HEK293T (cell line): ENCODE results near the gene USH1C.
A peak's percentile ranks its signal among the peaks of the same experiment; 100 is the strongest.

Experiments
- CTCF ChIA-PET: fragments of 350-600 bp; formaldehyde crosslinking; extraction: SDS; loops from one replicate; lab custom pipeline; 2021; ENCODE audit warnings: antibody characterized with exemption, inconsistent platforms; lab: Yijun Ruan, JAX
- POLR2A ChIA-PET: fragments of 350-600 bp; formaldehyde crosslinking; extraction: SDS; loops from one replicate; lab custom pipeline; 2020; ENCODE audit warnings: antibody characterized with exemption, inconsistent platforms; lab: Yijun Ruan, JAX
- DNase-seq: peaks from one replicate; pipeline ENCODE4 v3.0.0; 2012; ENCODE audit warnings: mixed read lengths; ENCODE audit errors: extremely low spot score
- ARNT ChIP-seq: fragments of 450-650 bp; IDR thresholded peaks from 2 replicates; pipeline ENCODE4 v1.6.1; 2017; ENCODE audit warnings: mild to moderate bottlenecking
- BHLHE40 ChIP-seq: fragments of 450-650 bp; IDR thresholded peaks from 2 replicates; pipeline ENCODE4 v1.6.1; 2016; ENCODE audit warnings: mild to moderate bottlenecking, moderate library complexity, borderline replicate concordance
- CTBP1 ChIP-seq: fragments of 450-650 bp; IDR thresholded peaks from 2 replicates; pipeline ENCODE4 v1.6.1; 2016; ENCODE audit warnings: borderline replicate concordance
- ELF4 ChIP-seq: fragments of 450-650 bp; IDR thresholded peaks from 2 replicates; pipeline ENCODE4 v1.6.1; 2017; ENCODE audit warnings: antibody characterized with exemption
- FOXA1 ChIP-seq: fragments of 450-650 bp; IDR thresholded peaks from 2 replicates; pipeline ENCODE4 v1.6.1; 2016; ENCODE audit warnings: mild to moderate bottlenecking
- FOXK2 ChIP-seq: fragments of 450-650 bp; IDR thresholded peaks from 2 replicates; pipeline ENCODE4 v1.6.1; 2016; ENCODE audit warnings: mild to moderate bottlenecking
- FOXM1 ChIP-seq: fragments of 450-650 bp; IDR thresholded peaks from 2 replicates; pipeline ENCODE4 v1.6.1; 2017; ENCODE audit warnings: mild to moderate bottlenecking, borderline replicate concordance
- HDGF ChIP-seq: fragments of 450-650 bp; IDR thresholded peaks from 2 replicates; pipeline ENCODE4 v1.6.1; 2017; ENCODE audit warnings: antibody characterized with exemption, borderline replicate concordance
- L3MBTL2 ChIP-seq: fragments of 450-650 bp; conservative IDR thresholded peaks from 2 replicates; pipeline ENCODE4 v1.6.1; 2016; ENCODE audit warnings: mild to moderate bottlenecking
- LEF1 ChIP-seq: fragments of 450-650 bp; IDR thresholded peaks from 2 replicates; pipeline ENCODE4 v1.6.1; 2017; ENCODE audit warnings: mild to moderate bottlenecking, borderline replicate concordance
- NFRKB ChIP-seq: fragments of 450-650 bp; IDR thresholded peaks from 2 replicates; pipeline ENCODE4 v1.6.1; 2016; ENCODE audit warnings: mild to moderate bottlenecking, moderate library complexity
- PKNOX1 ChIP-seq: fragments of 450-650 bp; IDR thresholded peaks from 2 replicates; pipeline ENCODE4 v1.6.1; 2016
- SP1 ChIP-seq: fragments of 450-650 bp; IDR thresholded peaks from 2 replicates; pipeline ENCODE4 v1.6.1; 2017
- SUZ12 ChIP-seq: fragments of 450-650 bp; IDR thresholded peaks from 2 replicates; pipeline ENCODE4 v1.6.1; 2016; ENCODE audit warnings: mild to moderate bottlenecking
- TARDBP ChIP-seq: fragments of 450-650 bp; IDR thresholded peaks from 2 replicates; pipeline ENCODE4 v1.6.1; 2016
- ZNF384 ChIP-seq: fragments of 450-650 bp; IDR thresholded peaks from 2 replicates; pipeline ENCODE4 v1.6.1; 2016

The USH1C gene

GRCh38 chr11:17504330-17505107 lies 39.7 kb downstream of the USH1C start:
- TF ChIP-seq FOXM1 (no peak), HDGF (no peak), BHLHE40 (no peak), ZNF384 (peak; percentile 98), ELF4 (no peak)
- peak; percentile 80 for DNase-seq
- POLR2A ChIA-PET: no interaction called here
- CTCF ChIA-PET: interaction anchor here (0.6 to 6.2 kb wide), 7 partner anchors 9 to 812 kb away, joined by 3 to 39 read pairs (median 4); partner anchors contain the start of gene KCNJ11

- POLR2A ChIA-PET: no interaction called here
- TF ChIP-seq FOXM1 (no peak), PKNOX1 (no peak), TARDBP (no peak), BHLHE40 (no peak), NFRKB (no peak), LEF1 (no peak), ZNF384 (no peak), ELF4 (no peak), ARNT (no peak), CTBP1 (no peak), L3MBTL2 (no peak), SUZ12 (no peak), SP1 (no peak), FOXK2 (no peak), FOXA1 (no peak), HDGF (no peak)
- no peak for DNase-seq
- CTCF ChIA-PET: no interaction called here
These were observed 41.6 kb downstream of the USH1C start for GRCh38 chr11:17502630-17503029.

- DNase-seq: no peak
- ChIA-PET CTCF (no interaction called here), POLR2A (no interaction called here)
- TF ChIP-seq TARDBP (no peak), FOXM1 (no peak), PKNOX1 (no peak), ARNT (no peak), FOXA1 (no peak), FOXK2 (no peak), SUZ12 (no peak), SP1 (no peak), L3MBTL2 (no peak)
These were observed 43.5 kb downstream of the USH1C start for GRCh38 chr11:17500673-17501072.

GRCh38 chr11:17498475-17498874 lies 45.7 kb downstream of the USH1C start:
- ChIA-PET POLR2A (no interaction called here), CTCF (interaction anchor here (1.2 kb wide), 1 partner anchor 9 kb away, joined by 3 read pairs; no protein-coding TSS in a partner anchor)
- no peak for DNase-seq
- no peak for TF ChIP-seq ARNT
- no peak for TF ChIP-seq FOXK2
- no peak for TF ChIP-seq SUZ12
- TF ChIP-seq ZNF384: no peak
- no peak for TF ChIP-seq HDGF
- TF ChIP-seq PKNOX1: no peak
- no peak for TF ChIP-seq LEF1
- TF ChIP-seq BHLHE40: no peak
- no peak for TF ChIP-seq FOXM1
- TF ChIP-seq ELF4: no peak
- TF ChIP-seq NFRKB: no peak
- TF ChIP-seq SP1: no peak
- TF ChIP-seq L3MBTL2: no peak
- TF ChIP-seq CTBP1: no peak

- CTCF ChIA-PET: interaction anchor here (1.2 kb wide), 1 partner anchor 10 kb away, joined by 3 read pairs; no protein-coding TSS in a partner anchor
- no peak for TF ChIP-seq ZNF384
- TF ChIP-seq PKNOX1: no peak
- no peak for TF ChIP-seq BHLHE40
- no peak for TF ChIP-seq LEF1
- DNase-seq: no peak
- POLR2A ChIA-PET: no interaction called here
These were observed 46.2 kb downstream of the USH1C start for GRCh38 chr11:17498058-17498457.

GRCh38 chr11:17496406-17496805 lies 47.8 kb downstream of the USH1C start:
- CTCF ChIA-PET: interaction anchor here (0.9 kb wide), 1 partner anchor 31 kb away, joined by 3 read pairs; no protein-coding TSS in a partner anchor
- DNase-seq: no peak
- POLR2A ChIA-PET: no interaction called here
- no peak for TF ChIP-seq L3MBTL2
- TF ChIP-seq SUZ12: no peak
- no peak for TF ChIP-seq BHLHE40
- no peak for TF ChIP-seq FOXK2
- no peak for TF ChIP-seq ELF4
- no peak for TF ChIP-seq SP1
- TF ChIP-seq FOXA1: no peak
- no peak for TF ChIP-seq ARNT
- TF ChIP-seq NFRKB: no peak
- TF ChIP-seq LEF1: no peak
- TF ChIP-seq ZNF384: no peak
- TF ChIP-seq HDGF: no peak
- TF ChIP-seq FOXM1: no peak
- TF ChIP-seq CTBP1: no peak
- TF ChIP-seq TARDBP: no peak
- no peak for TF ChIP-seq PKNOX1
